ENCODE data around the gene NRGN. TPM values are rescaled to one million over a fixed set of nuclear protein-coding genes. Genes with fewer than 3 reads are reported as not detected.
A peak's percentile ranks its signal among the peaks of the same experiment; 100 is the strongest.

Gene NRGN
- total RNA-seq, 2 experiments from 2014 or later: 6.8 to 16.9 TPM

GRCh38 chr11:124753205-124753604 lies 13.5 kb downstream of the NRGN start:
- CTCF ChIA-PET (ENCODE audit: unreplicated experiment): no interaction called here
- no peaks in the 10 kb centered on the region for H3K36me3 ChIP-seq (ENCODE audit: insufficient read depth, low read length)
- H3K4me1 ChIP-seq (ENCODE audit: insufficient read depth, low read length, poor library complexity, severe bottlenecking): peaks cover 16% of the 10 kb centered on the region
- TF ChIP-seq EZH2phosphoT487 (IDR thresholded peaks at IDR 0.05; ENCODE audit: borderline replicate concordance, low read depth, low read length) (no peak), CTCF (conservative IDR thresholded peaks at IDR 0.05; ENCODE audit: low read length) (no peak)
- no peaks in the 10 kb centered on the region for H3K9me3 ChIP-seq (ENCODE audit: low read length)
- intact Hi-C loops (cut with micrococcal nuclease; ENCODE audit: unreplicated experiment): no loop called here
- no TSS peak for BruUV-seq (replicated peaks)
- H2AFZ ChIP-seq (ENCODE audit: low read length): 0 out of 2 replicates have a peak overlapping the region, but pooled peaks have one; percentile 23
- DNase-seq (ENCODE audit: low spot score): no peak
- H4K20me1 ChIP-seq (ENCODE audit: insufficient read depth, low read length): no peaks in the 10 kb centered on the region
- no peak overlapping the region for H3K4me2 ChIP-seq (ENCODE audit: low read length)
- POLR2A ChIA-PET: interaction anchor here (1.5 to 1.7 kb wide), 2 partner anchors 46 to 82 kb away, joined by 4 to 7 read pairs; no protein-coding TSS in a partner anchor
- no peaks in the 10 kb centered on the region for H3K9me2 ChIP-seq (ENCODE audit: insufficient read depth, low read length)
- no peaks in the 10 kb centered on the region for H3K79me2 ChIP-seq (ENCODE audit: insufficient read depth, low read depth, low read length)
- H3K4me3 ChIP-seq (ENCODE audit: low read depth, low read length, poor library complexity, severe bottlenecking): no peak overlapping the region
- H3K27ac ChIP-seq (ENCODE audit: low read depth, low read length, poor library complexity, severe bottlenecking): no peak overlapping the region

DNA sequence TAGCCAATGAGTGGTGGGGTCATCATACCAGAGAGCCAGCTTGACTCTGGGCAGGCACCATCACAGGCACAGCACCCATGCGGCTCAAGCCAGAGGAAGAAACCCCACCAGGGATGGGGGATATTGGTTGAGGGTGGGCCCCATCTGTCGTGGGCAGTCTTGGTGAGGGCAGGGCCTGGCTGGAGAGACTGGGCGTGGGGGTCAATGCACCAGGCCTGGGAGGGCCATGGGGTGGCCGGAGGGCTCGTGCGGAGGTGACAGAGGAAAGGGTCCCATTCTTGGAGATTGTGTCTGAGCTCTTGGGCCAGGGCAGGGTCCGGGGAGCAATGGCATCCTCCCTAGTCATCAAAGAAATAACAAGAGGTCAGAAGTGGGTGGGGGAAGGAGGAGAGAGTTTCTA lies 13.9 kb downstream of the NRGN start:
- Histone ChIP-seq H3K36me3 (ENCODE audit: insufficient read depth, low read length) (no peaks in the 10 kb centered on the region), H4K20me1 (ENCODE audit: insufficient read depth, low read length) (no peaks in the 10 kb centered on the region), H3K4me2 (ENCODE audit: low read length) (no peak overlapping the region), H3K79me2 (ENCODE audit: insufficient read depth, low read depth, low read length) (no peaks in the 10 kb centered on the region), H3K9me2 (ENCODE audit: insufficient read depth, low read length) (no peaks in the 10 kb centered on the region), H3K4me1 (ENCODE audit: insufficient read depth, low read length, poor library complexity, severe bottlenecking) (peaks cover 20% of the 10 kb centered on the region), H3K9me3 (ENCODE audit: low read length) (no peaks in the 10 kb centered on the region), H3K27ac (ENCODE audit: low read depth, low read length, poor library complexity, severe bottlenecking) (no peak overlapping the region), H2AFZ (ENCODE audit: low read length) (no peak overlapping the region), H3K4me3 (ENCODE audit: low read depth, low read length, poor library complexity, severe bottlenecking) (no peak overlapping the region)
- ChIA-PET POLR2A (interaction anchor here (0.6 to 1.7 kb wide), 3 partner anchors 16 to 83 kb away, joined by 3 to 7 read pairs (median 4); no protein-coding TSS in a partner anchor), CTCF (ENCODE audit: unreplicated experiment) (no interaction called here)
- intact Hi-C loops (cut with micrococcal nuclease; ENCODE audit: unreplicated experiment): no loop called here
- TF ChIP-seq EZH2phosphoT487 (IDR thresholded peaks at IDR 0.05; ENCODE audit: borderline replicate concordance, low read depth, low read length) (no peak), CTCF (conservative IDR thresholded peaks at IDR 0.05; ENCODE audit: low read length) (no peak)
- no peak for DNase-seq (ENCODE audit: low spot score)
- no TSS peak for BruUV-seq (replicated peaks)

DNA sequence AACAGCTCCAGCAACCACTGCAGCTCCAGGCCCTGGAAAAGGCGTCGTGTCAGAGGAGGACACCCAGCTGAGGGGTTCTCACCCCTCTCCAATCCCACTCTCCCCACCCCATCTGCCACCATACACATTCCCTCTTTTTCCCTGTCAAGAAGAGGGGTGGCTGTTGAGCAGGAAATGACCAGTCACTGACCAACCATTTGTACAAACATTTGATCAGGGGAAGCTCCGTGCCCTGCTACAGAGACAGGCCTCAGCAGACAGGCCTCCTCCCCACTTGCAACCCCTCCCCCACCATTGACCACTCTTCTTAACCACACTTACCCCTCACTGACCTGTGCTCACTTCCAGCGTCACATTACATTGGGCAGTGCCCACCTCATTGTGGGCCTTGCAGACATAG lies 14.6 kb downstream of the NRGN start:
- BruUV-seq (replicated peaks): no TSS peak

More for the DNA sequence above, 14.6 kb downstream of the NRGN start:
- Histone ChIP-seq H4K20me1 (ENCODE audit: insufficient read depth, low read length) (no peaks in the 10 kb centered on the region), H3K9me2 (ENCODE audit: insufficient read depth, low read length) (no peaks in the 10 kb centered on the region), H3K4me2 (ENCODE audit: low read length) (no peak overlapping the region), H3K9me3 (ENCODE audit: low read length) (no peaks in the 10 kb centered on the region), H2AFZ (ENCODE audit: low read length) (no peak overlapping the region), H3K4me3 (ENCODE audit: low read depth, low read length, poor library complexity, severe bottlenecking) (no peak overlapping the region), H3K4me1 (ENCODE audit: insufficient read depth, low read length, poor library complexity, severe bottlenecking) (peaks cover 21% of the 10 kb centered on the region), H3K79me2 (ENCODE audit: insufficient read depth, low read depth, low read length) (no peaks in the 10 kb centered on the region), H3K36me3 (ENCODE audit: insufficient read depth, low read length) (no peaks in the 10 kb centered on the region), H3K27ac (ENCODE audit: low read depth, low read length, poor library complexity, severe bottlenecking) (no peak overlapping the region)
- ChIA-PET POLR2A (interaction anchor here (0.6 kb wide), 1 partner anchor 15 kb away, joined by 3 read pairs; no protein-coding TSS in a partner anchor), CTCF (ENCODE audit: unreplicated experiment) (no interaction called here)
- DNase-seq (ENCODE audit: low spot score): no peak
- intact Hi-C loops (cut with micrococcal nuclease; ENCODE audit: unreplicated experiment): no loop called here
- TF ChIP-seq CTCF (conservative IDR thresholded peaks at IDR 0.05; ENCODE audit: low read length) (no peak), EZH2phosphoT487 (IDR thresholded peaks at IDR 0.05; ENCODE audit: borderline replicate concordance, low read depth, low read length) (no peak)

Data from OCI-LY7 (cell line).